CD8-positive, alpha-beta memory T cell (primary cell): ENCODE results near the gene MRTFA. TPM values are rescaled to one million over a fixed set of nuclear protein-coding genes. Genes with fewer than 3 reads are reported as not detected.
"Not testable (repeated sequence)": the region's sequence is repeated elsewhere in the genome, so short reads cannot be mapped to it uniquely, and the experiment has no call there.

ENCODE experiments used
- CTCF ChIA-PET: fragments of 350-600 bp; sonication (Branson Sonifier 250); formaldehyde crosslinking; loops from one replicate; lab custom pipeline; 2021; ENCODE audit warnings: antibody characterized with exemption; lab: Charles Lee
- POLR2A ChIA-PET: fragments of 350-600 bp; sonication (Branson Sonifier 250); formaldehyde crosslinking; loops from one replicate; lab custom pipeline; 2021; ENCODE audit warnings: antibody characterized with exemption; lab: Charles Lee
- DNase-seq, 5 donors: peaks; one replicate each; pipeline versions ENCODE4 v3.0.0 to v3.0.0-alpha.2; 2020 to 2022; ENCODE audit warnings: mixed read lengths in 1 of 5
- H3K27ac ChIP-seq: one replicate; pipeline ENCODE4 v1.7.0; 2013; ENCODE audit warnings: low read depth, mild to moderate bottlenecking, low read length, moderate library complexity
- H3K27me3 ChIP-seq: 2 replicates; pipeline ENCODE4 v1.7.0; 2013; ENCODE audit warnings: low read length, mild to moderate bottlenecking; ENCODE audit not compliant: insufficient read depth, poor library complexity, severe bottlenecking
- H3K36me3 ChIP-seq: 2 replicates; pipeline ENCODE4 v1.7.0; 2013; ENCODE audit warnings: mild to moderate bottlenecking, low read length, moderate library complexity; ENCODE audit not compliant: insufficient read depth
- H3K4me1 ChIP-seq: 2 replicates; pipeline ENCODE4 v1.7.0; 2013; ENCODE audit warnings: mild to moderate bottlenecking, low read length, moderate library complexity; ENCODE audit not compliant: insufficient read depth
- H3K4me3 ChIP-seq: 2 replicates; pipeline ENCODE4 v1.7.0; 2013; ENCODE audit warnings: mild to moderate bottlenecking, low read length
- H3K9me3 ChIP-seq: 2 replicates; pipeline ENCODE4 v1.7.0; 2013; ENCODE audit warnings: mild to moderate bottlenecking, low read length
- H3K27ac Mint-ChIP-seq, 8 donors: one replicate each; pipeline ENCODE4 v1.8.0; 2020 to 2021; ENCODE audit warnings: mixed read lengths in 8 of 8, mild to moderate bottlenecking in 6 of 8, inconsistent platforms in 3 of 8, moderate library complexity in 3 of 8
- H3K27me3 Mint-ChIP-seq, 2 donors: one replicate each; pipeline ENCODE4 v1.8.0; 2020 to 2021; ENCODE audit warnings: mixed read lengths in 2 of 2, mild to moderate bottlenecking in 1 of 2, moderate library complexity in 1 of 2
- H3K36me3 Mint-ChIP-seq, 3 donors: one replicate each; pipeline ENCODE4 v1.8.0; 2020 to 2021; ENCODE audit warnings: mixed read lengths in 3 of 3, inconsistent platforms in 1 of 3, mild to moderate bottlenecking in 1 of 3
- H3K4me1 Mint-ChIP-seq, 3 donors: one replicate each; pipeline ENCODE4 v1.8.0; 2020 to 2021; ENCODE audit warnings: mixed read lengths in 3 of 3, inconsistent platforms in 1 of 3, mild to moderate bottlenecking in 1 of 3
- H3K4me3 Mint-ChIP-seq, 7 donors: one replicate each; pipeline ENCODE4 v1.8.0; 2020 to 2021; ENCODE audit warnings: mixed read lengths in 7 of 7, mild to moderate bottlenecking in 6 of 7, moderate library complexity in 4 of 7, inconsistent platforms in 2 of 7
- H3K9me3 Mint-ChIP-seq, 5 donors: one replicate each; pipeline ENCODE4 v1.8.0; 2020 to 2022; ENCODE audit warnings: mixed read lengths in 5 of 5, mild to moderate bottlenecking in 3 of 5, moderate library complexity in 2 of 5, inconsistent platforms in 1 of 5
- polyA plus RNA-seq: library from polyadenylated mRNA; unstranded; fragments of 300-500 nt; fragmentation: Illumina TruSeq; gene quantifications from one replicate; pipeline ENCODE4 v1.2.3, GENCODE V29; 2021
- total RNA-seq, 2 experiments: library from RNA; stranded (reverse); gene quantifications; one replicate each; pipeline ENCODE4 v1.2.3, GENCODE V29; 2021

The MRTFA gene
- total and polyA plus RNA-seq, 3 experiments from 2014 or later: 22.9 to 40.5 (median 38.6) TPM

GRCh38 chr22:40385036-40385782, 251.3 kb downstream of the MRTFA start:
- H3K4me3 ChIP-seq: peak overlapping the region; percentile 10
- no peaks in the 10 kb centered on the region for H3K9me3 Mint-ChIP-seq
- H3K27me3 ChIP-seq: no peaks in the 10 kb centered on the region
- no peaks in the 10 kb centered on the region for H3K9me3 ChIP-seq
- POLR2A ChIA-PET: interaction anchor here (0.6 to 0.8 kb wide), 2 partner anchors 139 to 300 kb away, joined by 3 read pairs; no protein-coding TSS in a partner anchor
- peaks cover 0 to 2% of the 10 kb centered on the region in 2 donors for H3K27me3 Mint-ChIP-seq
- peaks cover 51% of the 10 kb centered on the region for H3K4me1 ChIP-seq
- peaks cover 0 to 12% (median 11%) of the 10 kb centered on the region in 3 donors for H3K36me3 Mint-ChIP-seq
- no peak overlapping the region for H3K27ac ChIP-seq
- peak in 2 of 5 donors; percentile 41 to 66 for DNase-seq
- peak overlapping the region; percentile 67 to 94 (median 92) for H3K27ac Mint-ChIP-seq
- H3K4me1 Mint-ChIP-seq: peaks cover 45 to 56% (median 55%) of the 10 kb centered on the region in 3 donors
- peak overlapping the region; percentile 53 to 90 (median 85) for H3K4me3 Mint-ChIP-seq
- H3K36me3 ChIP-seq: no peaks in the 10 kb centered on the region
- CTCF ChIA-PET: interaction anchor here (1.4 to 1.7 kb wide), 2 partner anchors 17 to 39 kb away, joined by 4 read pairs; partner anchors contain the start of gene ADSL

- no peak for DNase-seq
- Histone ChIP-seq H3K4me3 (no peak overlapping the region), H3K27me3 (no peaks in the 10 kb centered on the region), H3K36me3 (no peaks in the 10 kb centered on the region), H3K4me1 (peaks cover 51% of the 10 kb centered on the region), H3K9me3 (no peaks in the 10 kb centered on the region), H3K27ac (no peak overlapping the region)
- Mint-ChIP-seq H3K4me3 (peak overlapping the region in 4 of 7 donors; percentile 9 to 41 (median 22)), H3K27ac (peak overlapping the region in 7 of 8 donors; percentile 26 to 94 (median 71)), H3K4me1 (peaks cover 47 to 66% (median 61%) of the 10 kb centered on the region in 3 donors), H3K36me3 (peaks cover 0 to 11% (median 9%) of the 10 kb centered on the region in 3 donors), H3K27me3 (peaks cover 0 to 2% of the 10 kb centered on the region in 2 donors), H3K9me3 (no peaks in the 10 kb centered on the region)
- ChIA-PET POLR2A (no interaction called here), CTCF (interaction anchor here (1.7 kb wide), 1 partner anchor 37 kb away, joined by 4 read pairs; the partner anchor contains the start of gene ADSL)
Measured at GRCh38 chr22:40383905-40384304, 252.6 kb downstream of the MRTFA start.

- POLR2A ChIA-PET: no interaction called here
- no peak for DNase-seq
- no peak overlapping the region for H3K4me3 Mint-ChIP-seq
Measured at GRCh38 chr22:40381461-40381860, 255.1 kb downstream of the MRTFA start.

GRCh38 chr22:40378448-40378847, 258.1 kb downstream of the MRTFA start:
- H3K27me3 ChIP-seq, H3K4me3 ChIP-seq, H3K27ac ChIP-seq, DNase-seq, H3K9me3 Mint-ChIP-seq, H3K9me3 ChIP-seq, POLR2A ChIA-PET, H3K4me3 Mint-ChIP-seq, H3K27ac Mint-ChIP-seq, H3K27me3 Mint-ChIP-seq, H3K36me3 ChIP-seq: not testable (repeated sequence)
- CTCF ChIA-PET: interaction anchor here (1.4 kb wide), 1 partner anchor 12 kb away, joined by 3 read pairs; no protein-coding TSS in a partner anchor
- H3K4me1 ChIP-seq: peaks cover 15% of the 10 kb centered on the region
- Mint-ChIP-seq H3K4me1 (peaks cover 23 to 45% (median 39%) of the 10 kb centered on the region in 3 donors), H3K36me3 (peaks cover 0 to 13% (median 3%) of the 10 kb centered on the region in 3 donors)

More at GRCh38 chr22:40381461-40381860, 255.1 kb downstream of the MRTFA start:
- Histone ChIP-seq H3K27ac (no peak overlapping the region), H3K4me1 (peaks cover 39% of the 10 kb centered on the region), H3K4me3 (no peak overlapping the region), H3K9me3 (no peaks in the 10 kb centered on the region), H3K27me3 (no peaks in the 10 kb centered on the region), H3K36me3 (no peaks in the 10 kb centered on the region)
- H3K9me3 Mint-ChIP-seq: no peaks in the 10 kb centered on the region
- CTCF ChIA-PET: no interaction called here
- H3K36me3 Mint-ChIP-seq: peaks cover 0 to 3% (median 2%) of the 10 kb centered on the region in 3 donors
- H3K27ac Mint-ChIP-seq: peak overlapping the region in 1 of 8 donors; percentile 77
- H3K4me1 Mint-ChIP-seq: peaks cover 35 to 54% (median 47%) of the 10 kb centered on the region in 3 donors
- peaks cover 0 to 2% of the 10 kb centered on the region in 2 donors for H3K27me3 Mint-ChIP-seq

- Mint-ChIP-seq H3K9me3 (no peaks in the 10 kb centered on the region), H3K27me3 (peaks cover 0 to 2% of the 10 kb centered on the region in 2 donors), H3K4me1 (peaks cover 24 to 47% (median 43%) of the 10 kb centered on the region in 3 donors), H3K27ac (peak overlapping the region in 2 of 8 donors; percentile 15 to 61), H3K36me3 (peaks cover 0 to 17% (median 3%) of the 10 kb centered on the region in 3 donors), H3K4me3 (no peak overlapping the region)
- no peak for DNase-seq
- ChIA-PET POLR2A (no interaction called here), CTCF (no interaction called here)
- no peaks in the 10 kb centered on the region for H3K27me3 ChIP-seq
- H3K27ac ChIP-seq: no peak overlapping the region
- no peaks in the 10 kb centered on the region for H3K36me3 ChIP-seq
- H3K4me3 ChIP-seq: no peak overlapping the region
- H3K9me3 ChIP-seq: no peaks in the 10 kb centered on the region
- H3K4me1 ChIP-seq: peaks cover 11% of the 10 kb centered on the region
Measured at GRCh38 chr22:40377931-40378330, 258.6 kb downstream of the MRTFA start.

- H3K9me3 Mint-ChIP-seq: no peaks in the 10 kb centered on the region
- peaks cover 25 to 49% (median 44%) of the 10 kb centered on the region in 3 donors for H3K4me1 Mint-ChIP-seq
- peaks cover 0 to 21% (median 3%) of the 10 kb centered on the region in 3 donors for H3K36me3 Mint-ChIP-seq
- no peaks in the 10 kb centered on the region for H3K9me3 ChIP-seq
- H3K4me3 ChIP-seq: no peak overlapping the region
- peaks cover 22% of the 10 kb centered on the region for H3K4me1 ChIP-seq
- DNase-seq: no peak
- H3K27ac Mint-ChIP-seq: peak overlapping the region in 3 of 8 donors; percentile 36 to 61 (median 54)
- H3K27me3 ChIP-seq: no peaks in the 10 kb centered on the region
- CTCF ChIA-PET: interaction anchor here (0.6 to 1.1 kb wide), 2 partner anchors 20 to 112 kb away, joined by 3 to 4 read pairs; no protein-coding TSS in a partner anchor
- peak overlapping the region in 2 of 7 donors; percentile 2 to 43 for H3K4me3 Mint-ChIP-seq
- H3K27me3 Mint-ChIP-seq: no peaks in the 10 kb centered on the region
- POLR2A ChIA-PET: no interaction called here
- H3K36me3 ChIP-seq: no peaks in the 10 kb centered on the region
- H3K27ac ChIP-seq: no peak overlapping the region
Measured at GRCh38 chr22:40376149-40376548, 260.4 kb downstream of the MRTFA start.

GRCh38 chr22:40374567-40374966, 262.0 kb downstream of the MRTFA start:
- H3K9me3 Mint-ChIP-seq: no peaks in the 10 kb centered on the region
- Histone ChIP-seq H3K4me3 (no peak overlapping the region), H3K4me1 (peaks cover 25% of the 10 kb centered on the region), H3K36me3 (no peaks in the 10 kb centered on the region), H3K27ac (no peak overlapping the region), H3K27me3 (no peaks in the 10 kb centered on the region), H3K9me3 (no peaks in the 10 kb centered on the region)
- no peak overlapping the region for H3K27ac Mint-ChIP-seq
- no peaks in the 10 kb centered on the region for H3K27me3 Mint-ChIP-seq
- H3K4me1 Mint-ChIP-seq: peaks cover 29 to 53% (median 47%) of the 10 kb centered on the region in 3 donors
- CTCF ChIA-PET: no interaction called here
- no peak for DNase-seq
- no peak overlapping the region for H3K4me3 Mint-ChIP-seq
- peaks cover 0 to 21% (median 3%) of the 10 kb centered on the region in 3 donors for H3K36me3 Mint-ChIP-seq
- POLR2A ChIA-PET: no interaction called here
